DOHH2 (cell line): ENCODE results near the gene ZMYM2.

ENCODE experiments used
- H3F3A ChIP-seq: fragments of 200-600 bp; sonication (generic), shearing (Covaris generic); 2 replicates; pipeline ENCODE4 v1.6.0; 2016; ENCODE audit warnings: antibody characterized with exemption, mild to moderate bottlenecking; ENCODE audit not compliant: control insufficient read depth, insufficient read depth
- H3K27ac ChIP-seq: fragments of 200-600 bp; sonication (generic); 2 replicates; pipeline ENCODE4 v1.5.1; 2014; ENCODE audit warnings: low read depth, mild to moderate bottlenecking, low read length, moderate library complexity
- H3K27me3 ChIP-seq: fragments of 200-600 bp; sonication (generic); 2 replicates; pipeline ENCODE4 v1.6.1; 2014; ENCODE audit warnings: mild to moderate bottlenecking, low read length, mixed read lengths; ENCODE audit not compliant: control insufficient read depth
- H3K36me3 ChIP-seq: fragments of 200-600 bp; sonication (generic); 2 replicates; pipeline ENCODE4 v1.6.1; 2014; ENCODE audit warnings: mild to moderate bottlenecking, low read length, moderate library complexity, mixed read lengths; ENCODE audit not compliant: control insufficient read depth
- H3K4me1 ChIP-seq: fragments of 200-600 bp; sonication (generic); 2 replicates; pipeline ENCODE4 v1.6.1; 2014; ENCODE audit warnings: mild to moderate bottlenecking, low read length, mixed read lengths; ENCODE audit not compliant: control insufficient read depth
- H3K4me2 ChIP-seq: fragments of 200-600 bp; sonication (generic); 2 replicates; pipeline ENCODE4 v1.6.0; 2014; ENCODE audit warnings: mild to moderate bottlenecking, low read length, moderate library complexity
- H3K4me3 ChIP-seq: fragments of 200-600 bp; sonication (generic); 2 replicates; pipeline ENCODE4 v1.5.1; 2014; ENCODE audit warnings: mild to moderate bottlenecking, low read length, mixed read lengths
- H3K79me2 ChIP-seq: fragments of 200-600 bp; sonication (generic); 2 replicates; pipeline ENCODE4 v1.6.1; 2014; ENCODE audit warnings: mild to moderate bottlenecking, low read length, mixed read lengths; ENCODE audit not compliant: control insufficient read depth
- H3K9me2 ChIP-seq: fragments of 200-600 bp; sonication (generic); replicated peaks from 2 replicates; pipeline ENCODE4 v1.6.1; 2014; ENCODE audit warnings: mild to moderate bottlenecking, low read length, mixed read lengths; ENCODE audit not compliant: control insufficient read depth
- H3K9me3 ChIP-seq: fragments of 200-600 bp; sonication (generic); 2 replicates; pipeline ENCODE4 v1.6.1; 2014; ENCODE audit warnings: antibody characterized with exemption, low read length, mixed read lengths; ENCODE audit not compliant: control insufficient read depth, insufficient read depth
- H4K20me1 ChIP-seq: fragments of 200-600 bp; sonication (generic); 2 replicates; pipeline ENCODE4 v1.6.0; 2014; ENCODE audit warnings: low read depth, mild to moderate bottlenecking, antibody characterized with exemption, low read length, moderate library complexity; ENCODE audit not compliant: control insufficient read depth, insufficient read depth
- CTCF ChIP-seq: fragments of 200-600 bp; sonication (generic); IDR thresholded peaks from one replicate; pipeline ENCODE4 v1.5.1; 2014; ENCODE audit warnings: antibody characterized with exemption, mild to moderate bottlenecking, low read depth, low read length; ENCODE audit not compliant: poor library complexity, severe bottlenecking
- EZH2phosphoT487 ChIP-seq: fragments of 200-600 bp; sonication (generic); IDR thresholded peaks from 2 replicates; pipeline ENCODE4 v1.6.1; 2017; ENCODE audit warnings: borderline replicate concordance, mild to moderate bottlenecking, antibody characterized with exemption, low read length, moderate library complexity, mixed read lengths

Gene ZMYM2

GRCh38 chr13:20102525-20103180, 144.1 kb downstream of the ZMYM2 start:
- H3K9me3 ChIP-seq = no peaks in the 10 kb centered on the region
- no peak overlapping the region for H3K4me2 ChIP-seq
- no peaks in the 10 kb centered on the region for H3K79me2 ChIP-seq
- no peak overlapping the region for H3K27ac ChIP-seq
- H3F3A ChIP-seq = no peaks in the 10 kb centered on the region
- H3K4me3 ChIP-seq = no peak overlapping the region
- peaks cover 4% of the 10 kb centered on the region for H3K27me3 ChIP-seq
- no peaks in the 10 kb centered on the region for H4K20me1 ChIP-seq
- TF ChIP-seq EZH2phosphoT487 (no peak), CTCF (no peak)
- no peaks in the 10 kb centered on the region for H3K4me1 ChIP-seq
- no peaks in the 10 kb centered on the region for H3K9me2 ChIP-seq
- no peaks in the 10 kb centered on the region for H3K36me3 ChIP-seq

GRCh38 chr13:20105161-20105689, 146.7 kb downstream of the ZMYM2 start:
- TF ChIP-seq EZH2phosphoT487 = no peak
- TF ChIP-seq CTCF = no peak
- H3K36me3 ChIP-seq = no peaks in the 10 kb centered on the region
- no peak overlapping the region for H3K4me3 ChIP-seq
- H3K27me3 ChIP-seq = peaks cover 4% of the 10 kb centered on the region; the same call in 1 of the 2 replicates
- no peaks in the 10 kb centered on the region for H3K9me2 ChIP-seq
- no peaks in the 10 kb centered on the region for H4K20me1 ChIP-seq
- no peaks in the 10 kb centered on the region for H3F3A ChIP-seq
- no peak overlapping the region for H3K27ac ChIP-seq
- no peaks in the 10 kb centered on the region for H3K9me3 ChIP-seq
- no peak overlapping the region for H3K4me2 ChIP-seq
- H3K79me2 ChIP-seq = no peaks in the 10 kb centered on the region
- no peaks in the 10 kb centered on the region for H3K4me1 ChIP-seq

- no peaks in the 10 kb centered on the region for H3K4me1 ChIP-seq
- H3K27me3 ChIP-seq = peaks cover 4% of the 10 kb centered on the region; the same call in 1 of the 2 replicates
- no peaks in the 10 kb centered on the region for H3K9me3 ChIP-seq
- no peak overlapping the region for H3K4me3 ChIP-seq
- H3K4me2 ChIP-seq = no peak overlapping the region
- no peak overlapping the region for H3K27ac ChIP-seq
- TF ChIP-seq EZH2phosphoT487 (no peak), CTCF (no peak)
- H3K9me2 ChIP-seq = no peaks in the 10 kb centered on the region
- no peaks in the 10 kb centered on the region for H4K20me1 ChIP-seq
- no peaks in the 10 kb centered on the region for H3K79me2 ChIP-seq
- no peaks in the 10 kb centered on the region for H3K36me3 ChIP-seq
- no peaks in the 10 kb centered on the region for H3F3A ChIP-seq
Observed at GRCh38 chr13:20106742-20107141, 148.2 kb downstream of the ZMYM2 start.
